ENCODE data around the gene CFAP74. TPM values are rescaled to one million over a fixed set of nuclear protein-coding genes. Genes with fewer than 3 reads are reported as not detected.

The CFAP74 gene
- total and polyA plus RNA-seq, 2 of the 4 experiments (the other 2 are of a cell fraction), result not detected

- H4K8ac ChIP-seq (ENCODE audit: low read depth in 2 of 2, low read length in 2 of 2), result no peak overlapping the region
- dilution Hi-C loops (cut with HindIII; ENCODE audit: low sequenced_read_pairs, unreplicated experiment) (no loop called here), in situ Hi-C loops (cut with MboI; ENCODE audit: low sequenced_read_pairs) (loop anchor here (10.0 to 25.0 kb wide), 2 partner anchors 94 to 411 kb away; no protein-coding TSS in a partner anchor), intact Hi-C loops (cut with micrococcal nuclease) (no loop called here)
- no TSS peak for BruUV-seq (replicated peaks)
- ATAC-seq (ENCODE audit: low read depth), result no peak
- H3K23ac ChIP-seq (ENCODE audit: low read depth, low read length), result no peak overlapping the region
- no peak overlapping the region for H2AK5ac ChIP-seq (ENCODE audit: low read depth, low read length)
- CTCF ChIA-PET, result no interaction called here
- H3K18ac ChIP-seq (ENCODE audit: low read depth, low read length), result no peak overlapping the region
- no peak overlapping the region for H2BK20ac ChIP-seq (ENCODE audit: low read depth, low read length)
- no peak overlapping the region for H2AK9ac ChIP-seq (replicated peaks; ENCODE audit: low read depth, low read length, poor library complexity)
- no peak overlapping the region for H3K4me3 ChIP-seq (ENCODE audit: insufficient read depth, low read depth, low read length)
- no peak overlapping the region for H2BK15ac ChIP-seq (ENCODE audit: low read depth, low read length)
- no peak overlapping the region for H3K4me2 ChIP-seq (ENCODE audit: low read depth, low read length)
- no peak overlapping the region for H4K5ac ChIP-seq (ENCODE audit: low read depth, low read length)
- H3K79me1 ChIP-seq (ENCODE audit: low read depth in 1 of 2, low read length in 2 of 2), result no peaks in the 10 kb centered on the region
- TF ChIP-seq FOS (IDR thresholded peaks at IDR 0.05; ENCODE audit: low read depth, low read length), result no peak
- TF ChIP-seq CTCF (conservative IDR thresholded peaks at IDR 0.05; ENCODE audit: low read depth, low read length), result no peak
- TF ChIP-seq CHD1 (IDR thresholded peaks at IDR 0.05; ENCODE audit: low read depth, low read length), result no peak
- no peak for TF ChIP-seq POLR2A (IDR thresholded peaks at IDR 0.05; ENCODE audit: low read depth, low read length)
- TF ChIP-seq BHLHE40 (IDR thresholded peaks at IDR 0.05; ENCODE audit: low read depth, low read length), result no peak
- no peaks in the 10 kb centered on the region for H3K36me3 ChIP-seq (ENCODE audit: control insufficient read depth, insufficient read depth, low read length)
- no peaks in the 10 kb centered on the region for H3K9me1 ChIP-seq (ENCODE audit: insufficient read depth, low read length)
- no peak overlapping the region for H2BK120ac ChIP-seq (ENCODE audit: low read depth, low read length)
- H3K14ac ChIP-seq (replicated peaks; ENCODE audit: low read depth, low read length), result no peak overlapping the region
- H3K56ac ChIP-seq (ENCODE audit: extremely low read depth, insufficient read depth, low read length), result no peak overlapping the region
- no peak overlapping the region for H3K27ac ChIP-seq (ENCODE audit: insufficient read depth, low read length)
- no CpG with 5 or more reads among the region's 5 CpGs for WGBS, 2 experiments (ENCODE audit: extremely low coverage in 2 of 2, insufficient read length in 1 of 2)
- H3K9me3 ChIP-seq (ENCODE audit: control insufficient read depth, insufficient read depth, low read length), result no peaks in the 10 kb centered on the region
- no peak overlapping the region for H3K4ac ChIP-seq (ENCODE audit: low read depth, low read length)
- H4K20me1 ChIP-seq (ENCODE audit: insufficient read depth, low read length), result no peaks in the 10 kb centered on the region
- DNase-seq, result no peak
- no peaks in the 10 kb centered on the region for H3K4me1 ChIP-seq (ENCODE audit: control insufficient read depth, insufficient read depth, low read length)
- no peak overlapping the region for H2AFZ ChIP-seq (replicated peaks; ENCODE audit: low read length, poor library complexity)
- POLR2A ChIA-PET (ENCODE audit: unreplicated experiment), result no interaction called here
- H2BK5ac ChIP-seq (ENCODE audit: low read depth, low read length, poor library complexity, severe bottlenecking), result no peak overlapping the region
- no peak overlapping the region for H4K91ac ChIP-seq (ENCODE audit: insufficient read depth, low read depth, low read length)
- H3K9ac ChIP-seq (ENCODE audit: low read depth, low read length), result no peak overlapping the region
- peaks cover 38% of the 10 kb centered on the region for H3K27me3 ChIP-seq (ENCODE audit: control insufficient read depth, insufficient read depth, low read length)
These were observed 52.6 kb downstream of the CFAP74 start for GRCh38 chr1:1950940-1951339.
